Epithelial cell of esophagus (primary cell): ENCODE data around the gene VGF.

ENCODE experiments used
- DNase-seq: peaks from one replicate; pipeline ENCODE4 v3.0.0; 2010; ENCODE audit warnings: low read depth
- H3K4me3 ChIP-seq: 2 replicates; pipeline ENCODE4 v1.5.1; 2011; ENCODE audit warnings: mild to moderate bottlenecking, low read length, control low read depth
- CTCF ChIP-seq: IDR thresholded peaks from 2 replicates; pipeline ENCODE4 v1.5.1; 2011; ENCODE audit warnings: low read depth, mild to moderate bottlenecking, low read length, control low read depth, inconsistent platforms; ENCODE audit not compliant: insufficient read depth; ENCODE audit errors: missing control alignments

VGF gene

GRCh38 chr7:101180130-101180755 lies 14.9 kb upstream of the VGF start, which contains the start of gene NAT16:
Gene NAT16 (minus strand): TSS chr7:101180293. CDS start chr7:101174807, 5,486 bp downstream.
- no peak for DNase-seq
- TF ChIP-seq CTCF: no peak
- no peak within 1 kb of the TSS for H3K4me3 ChIP-seq

GRCh38 chr7:101179713-101180112 lies 14.3 kb upstream of the VGF start:
- H3K4me3 ChIP-seq: no peak overlapping the region
- TF ChIP-seq CTCF: no peak
- no peak for DNase-seq

DNA sequence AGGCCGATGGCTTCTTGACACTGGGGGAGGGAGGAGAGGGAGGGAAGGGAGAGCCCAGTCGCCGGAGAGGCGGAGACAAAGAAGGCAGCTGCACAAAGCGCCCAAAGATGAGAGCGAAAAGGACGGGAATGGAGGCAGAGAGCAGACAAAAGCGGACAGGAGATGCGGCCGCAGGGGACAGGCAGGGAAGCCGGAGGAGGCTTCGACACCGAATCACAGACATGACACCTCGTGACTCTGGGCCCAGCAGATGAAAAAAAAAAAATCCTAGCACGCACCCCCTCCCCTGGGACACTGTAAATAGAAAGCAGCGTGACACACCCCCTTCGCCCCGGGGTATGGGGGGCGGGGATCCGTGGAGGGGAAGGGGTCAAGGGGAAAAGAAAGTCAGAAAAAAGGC lies 13.7 kb upstream of the VGF start:
- no peak for DNase-seq
- H3K4me3 ChIP-seq: no peak overlapping the region
- TF ChIP-seq CTCF: no peak

GRCh38 chr7:101177644-101178043 lies 12.3 kb upstream of the VGF start:
- no peak for TF ChIP-seq CTCF
- no peak overlapping the region for H3K4me3 ChIP-seq
- DNase-seq: no peak

DNA sequence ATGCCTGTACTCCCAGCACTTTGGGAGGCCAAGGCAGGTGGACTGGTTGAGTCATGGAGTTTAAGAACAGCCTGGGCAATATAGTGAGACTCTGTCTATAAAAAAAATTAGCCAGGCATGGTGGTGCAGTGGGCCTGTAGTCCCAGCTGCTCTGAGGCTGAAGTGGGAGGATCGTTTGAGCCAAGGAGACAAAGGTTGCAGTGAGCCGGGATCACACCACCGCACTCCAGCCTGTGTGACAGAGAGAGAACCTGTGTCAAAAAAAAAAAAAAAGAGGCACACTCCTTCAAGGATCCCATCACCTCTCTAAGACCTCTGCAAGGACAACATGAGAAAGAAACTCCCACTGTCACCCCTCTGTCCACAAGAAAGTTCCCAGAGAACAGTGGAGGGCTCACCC lies 10.3 kb upstream of the VGF start:
- no peak for DNase-seq
- no peak overlapping the region for H3K4me3 ChIP-seq
- TF ChIP-seq CTCF: no peak

- no peak for TF ChIP-seq CTCF
- no peak for DNase-seq
- no peak overlapping the region for H3K4me3 ChIP-seq
These were observed 9.0 kb upstream of the VGF start for GRCh38 chr7:101174322-101174854.

- peak; percentile 72 for DNase-seq
- no peak overlapping the region for H3K4me3 ChIP-seq
- no peak for TF ChIP-seq CTCF
These were observed 8.4 kb upstream of the VGF start for GRCh38 chr7:101173752-101174244.
